ENCODE measurements around the gene CLIC5. TPM values are rescaled to one million over a fixed set of nuclear protein-coding genes. Genes with fewer than 3 reads are reported as not detected.

CLIC5 gene
- total RNA-seq (0.85 TPM), polyA plus RNA-seq (2.1 TPM)
- long read RNA-seq, donor 1, result 0 reads
- long read RNA-seq, donor 2, result 0 reads
- long read RNA-seq, donor 3, result 0 reads
- long read RNA-seq, donor 4, result 0 reads
- long read RNA-seq, donor 5, full-length matches to known transcripts, result 9 of 9 reads
- long read RNA-seq, donor 5, partial matches to known transcripts, result 0 of 9 reads
- long read RNA-seq, donor 5, other reads (novel, unspliced or antisense), result 0 of 9 reads
- long read RNA-seq, donor 6, result 0 reads
- long read RNA-seq, donor 7, result 0 reads
- long read RNA-seq, donor 8, result 0 reads
- long read RNA-seq, donor 9, result 0 reads
- long read RNA-seq, donor 10, full-length matches to known transcripts, result 1 of 1 reads
- long read RNA-seq, donor 10, partial matches to known transcripts, result 0 of 1 reads
- long read RNA-seq, donor 10, other reads (novel, unspliced or antisense), result 0 of 1 reads

- WGBS, result under 1% methylated on average over 82 of the region's 82 CpGs
- Histone ChIP-seq H3K27ac (ENCODE audit: low read depth in 1 of 2, low read length in 1 of 2) (peak within 1 kb of the TSS in 1 of 2 donors; percentile 27), H3K4me1 (ENCODE audit: control insufficient read depth in 2 of 2, insufficient read depth in 2 of 2, low read length in 2 of 2) (peaks cover 6 to 29% of the 10 kb centered on the region in 2 donors), H3K36me3 (ENCODE audit: control insufficient read depth in 2 of 2, insufficient read depth in 2 of 2, low read length in 1 of 2) (no peaks in the 10 kb centered on the region), H3K9me3 (ENCODE audit: control insufficient read depth in 2 of 2, insufficient read depth in 1 of 2, low read length in 1 of 2) (peaks cover 0 to 1% of the 10 kb centered on the region in 2 donors), H3K4me3 (ENCODE audit: low read length in 2 of 2) (peak within 1 kb of the TSS; percentile 27 to 41), H3K27me3 (ENCODE audit: control insufficient read depth in 2 of 2, insufficient read depth in 1 of 2, low read length in 1 of 2) (peaks cover 4 to 35% of the 10 kb centered on the region in 2 donors)
- peak in 1 of 9 donors; percentile 15 for DNase-seq (ENCODE audit: low read depth in 6 of 9, low spot score in 9 of 9)
Observed at GRCh38 chr6:46015119-46015968, at the start of gene CLIC5. Gene CLIC5 (minus strand): TSS chr6:46015860. CDS start chr6:46015542, 318 bp downstream.

- H3K27me3 ChIP-seq (ENCODE audit: control insufficient read depth in 2 of 2, insufficient read depth in 1 of 2, low read length in 1 of 2), result no peaks in the 10 kb centered on the region
- no peak overlapping the region for H3K27ac ChIP-seq (ENCODE audit: low read depth in 1 of 2, low read length in 1 of 2)
- no peak overlapping the region for H3K4me3 ChIP-seq (ENCODE audit: low read length in 2 of 2)
- H3K36me3 ChIP-seq (ENCODE audit: control insufficient read depth in 2 of 2, insufficient read depth in 2 of 2, low read length in 1 of 2), result no peaks in the 10 kb centered on the region
- H3K4me1 ChIP-seq (ENCODE audit: control insufficient read depth in 2 of 2, insufficient read depth in 2 of 2, low read length in 2 of 2), result no peaks in the 10 kb centered on the region
- no peaks in the 10 kb centered on the region for H3K9me3 ChIP-seq (ENCODE audit: control insufficient read depth in 2 of 2, insufficient read depth in 1 of 2, low read length in 1 of 2)
- no peak for DNase-seq (ENCODE audit: low read depth in 6 of 9, low spot score in 9 of 9)
Observed at GRCh38 chr6:46062991-46063390, 47.3 kb upstream of the CLIC5 start.

GRCh38 chr6:46062312-46062711 lies 46.7 kb upstream of the CLIC5 start:
- Histone ChIP-seq H3K4me1 (ENCODE audit: control insufficient read depth in 2 of 2, insufficient read depth in 2 of 2, low read length in 2 of 2) (no peaks in the 10 kb centered on the region), H3K27ac (ENCODE audit: low read depth in 1 of 2, low read length in 1 of 2) (no peak overlapping the region), H3K36me3 (ENCODE audit: control insufficient read depth in 2 of 2, insufficient read depth in 2 of 2, low read length in 1 of 2) (no peaks in the 10 kb centered on the region), H3K9me3 (ENCODE audit: control insufficient read depth in 2 of 2, insufficient read depth in 1 of 2, low read length in 1 of 2) (no peaks in the 10 kb centered on the region), H3K27me3 (ENCODE audit: control insufficient read depth in 2 of 2, insufficient read depth in 1 of 2, low read length in 1 of 2) (no peaks in the 10 kb centered on the region), H3K4me3 (ENCODE audit: low read length in 2 of 2) (no peak overlapping the region)
- WGBS, result 76% methylated on average over 2 of the region's 2 CpGs
- no peak for DNase-seq (ENCODE audit: low read depth in 6 of 9, low spot score in 9 of 9)

GRCh38 chr6:46061497-46061896 lies 45.8 kb upstream of the CLIC5 start:
- H3K27me3 ChIP-seq (ENCODE audit: control insufficient read depth in 2 of 2, insufficient read depth in 1 of 2, low read length in 1 of 2), result no peaks in the 10 kb centered on the region
- 71% methylated on average over 1 of the region's 1 CpG for WGBS
- no peak for DNase-seq (ENCODE audit: low read depth in 6 of 9, low spot score in 9 of 9)
- H3K27ac ChIP-seq (ENCODE audit: low read depth in 1 of 2, low read length in 1 of 2), result no peak overlapping the region
- no peaks in the 10 kb centered on the region for H3K9me3 ChIP-seq (ENCODE audit: control insufficient read depth in 2 of 2, insufficient read depth in 1 of 2, low read length in 1 of 2)
- H3K4me3 ChIP-seq (ENCODE audit: low read length in 2 of 2), result no peak overlapping the region
- H3K36me3 ChIP-seq (ENCODE audit: control insufficient read depth in 2 of 2, insufficient read depth in 2 of 2, low read length in 1 of 2), result no peaks in the 10 kb centered on the region
- H3K4me1 ChIP-seq (ENCODE audit: control insufficient read depth in 2 of 2, insufficient read depth in 2 of 2, low read length in 2 of 2), result no peaks in the 10 kb centered on the region

- no peaks in the 10 kb centered on the region for H3K36me3 ChIP-seq (ENCODE audit: control insufficient read depth in 2 of 2, insufficient read depth in 2 of 2, low read length in 1 of 2)
- no peaks in the 10 kb centered on the region for H3K27me3 ChIP-seq (ENCODE audit: control insufficient read depth in 2 of 2, insufficient read depth in 1 of 2, low read length in 1 of 2)
- 98% methylated on average over 1 of the region's 1 CpG for WGBS
- H3K4me1 ChIP-seq (ENCODE audit: control insufficient read depth in 2 of 2, insufficient read depth in 2 of 2, low read length in 2 of 2), result no peaks in the 10 kb centered on the region
- H3K4me3 ChIP-seq (ENCODE audit: low read length in 2 of 2), result no peak overlapping the region
- no peak for DNase-seq (ENCODE audit: low read depth in 6 of 9, low spot score in 9 of 9)
- H3K27ac ChIP-seq (ENCODE audit: low read depth in 1 of 2, low read length in 1 of 2), result no peak overlapping the region
- no peaks in the 10 kb centered on the region for H3K9me3 ChIP-seq (ENCODE audit: control insufficient read depth in 2 of 2, insufficient read depth in 1 of 2, low read length in 1 of 2)
Observed at GRCh38 chr6:46059608-46060007, 43.9 kb upstream of the CLIC5 start.

GRCh38 chr6:46058951-46059350 lies 43.3 kb upstream of the CLIC5 start:
- H3K4me1 ChIP-seq (ENCODE audit: control insufficient read depth in 2 of 2, insufficient read depth in 2 of 2, low read length in 2 of 2), result no peaks in the 10 kb centered on the region
- H3K27me3 ChIP-seq (ENCODE audit: control insufficient read depth in 2 of 2, insufficient read depth in 1 of 2, low read length in 1 of 2), result no peaks in the 10 kb centered on the region
- no peaks in the 10 kb centered on the region for H3K36me3 ChIP-seq (ENCODE audit: control insufficient read depth in 2 of 2, insufficient read depth in 2 of 2, low read length in 1 of 2)
- no peak overlapping the region for H3K4me3 ChIP-seq (ENCODE audit: low read length in 2 of 2)
- no peaks in the 10 kb centered on the region for H3K9me3 ChIP-seq (ENCODE audit: control insufficient read depth in 2 of 2, insufficient read depth in 1 of 2, low read length in 1 of 2)
- 99% methylated on average over 1 of the region's 1 CpG for WGBS
- DNase-seq (ENCODE audit: low read depth in 6 of 9, low spot score in 9 of 9), result no peak
- no peak overlapping the region for H3K27ac ChIP-seq (ENCODE audit: low read depth in 1 of 2, low read length in 1 of 2)

- no peaks in the 10 kb centered on the region for H3K9me3 ChIP-seq (ENCODE audit: control insufficient read depth in 2 of 2, insufficient read depth in 1 of 2, low read length in 1 of 2)
- no peak overlapping the region for H3K4me3 ChIP-seq (ENCODE audit: low read length in 2 of 2)
- H3K27me3 ChIP-seq (ENCODE audit: control insufficient read depth in 2 of 2, insufficient read depth in 1 of 2, low read length in 1 of 2), result no peaks in the 10 kb centered on the region
- H3K4me1 ChIP-seq (ENCODE audit: control insufficient read depth in 2 of 2, insufficient read depth in 2 of 2, low read length in 2 of 2), result no peaks in the 10 kb centered on the region
- H3K36me3 ChIP-seq (ENCODE audit: control insufficient read depth in 2 of 2, insufficient read depth in 2 of 2, low read length in 1 of 2), result no peaks in the 10 kb centered on the region
- H3K27ac ChIP-seq (ENCODE audit: low read depth in 1 of 2, low read length in 1 of 2), result no peak overlapping the region
- no peak for DNase-seq (ENCODE audit: low read depth in 6 of 9, low spot score in 9 of 9)
Observed at GRCh38 chr6:46057792-46058191, 42.1 kb upstream of the CLIC5 start.

GRCh38 chr6:46056906-46057529 lies 41.4 kb upstream of the CLIC5 start:
- no peak overlapping the region for H3K27ac ChIP-seq (ENCODE audit: low read depth in 1 of 2, low read length in 1 of 2)
- 94% methylated on average over 4 of the region's 4 CpGs for WGBS
- no peaks in the 10 kb centered on the region for H3K9me3 ChIP-seq (ENCODE audit: control insufficient read depth in 2 of 2, insufficient read depth in 1 of 2, low read length in 1 of 2)
- DNase-seq (ENCODE audit: low read depth in 6 of 9, low spot score in 9 of 9), result no peak
- H3K27me3 ChIP-seq (ENCODE audit: control insufficient read depth in 2 of 2, insufficient read depth in 1 of 2, low read length in 1 of 2), result no peaks in the 10 kb centered on the region
- no peaks in the 10 kb centered on the region for H3K36me3 ChIP-seq (ENCODE audit: control insufficient read depth in 2 of 2, insufficient read depth in 2 of 2, low read length in 1 of 2)
- no peak overlapping the region for H3K4me3 ChIP-seq (ENCODE audit: low read length in 2 of 2)
- H3K4me1 ChIP-seq (ENCODE audit: control insufficient read depth in 2 of 2, insufficient read depth in 2 of 2, low read length in 2 of 2), result no peaks in the 10 kb centered on the region

GRCh38 chr6:46054516-46054915 lies 38.9 kb upstream of the CLIC5 start:
- no peak for DNase-seq (ENCODE audit: low read depth in 6 of 9, low spot score in 9 of 9)
- Histone ChIP-seq H3K36me3 (ENCODE audit: control insufficient read depth in 2 of 2, insufficient read depth in 2 of 2, low read length in 1 of 2) (no peaks in the 10 kb centered on the region), H3K9me3 (ENCODE audit: control insufficient read depth in 2 of 2, insufficient read depth in 1 of 2, low read length in 1 of 2) (no peaks in the 10 kb centered on the region), H3K4me3 (ENCODE audit: low read length in 2 of 2) (no peak overlapping the region), H3K27ac (ENCODE audit: low read depth in 1 of 2, low read length in 1 of 2) (no peak overlapping the region), H3K27me3 (ENCODE audit: control insufficient read depth in 2 of 2, insufficient read depth in 1 of 2, low read length in 1 of 2) (no peaks in the 10 kb centered on the region), H3K4me1 (ENCODE audit: control insufficient read depth in 2 of 2, insufficient read depth in 2 of 2, low read length in 2 of 2) (no peaks in the 10 kb centered on the region)
- WGBS, result 94% methylated on average over 5 of the region's 5 CpGs
